Activated T-helper 1 cell treated with anti-CD3 and anti-CD28 coated beads, Interleukin-12 subunit alpha, Interleukin-12 subunit beta, Interleukin-2, Interleukin-4 antibody, amounts not matched to agents 30 ng/mL and 10 ng/mL and 1 ng/mL, durations not matched to agents 14 hours and 24 hours and 36 hours (primary cell): ENCODE measurements around the gene SCN4B. TPM values are rescaled to one million over a fixed set of nuclear protein-coding genes. Genes with fewer than 3 reads are reported as not detected.

Experiments
- DNase-seq: peaks from one replicate; pipeline ENCODE4 v3.0.0; 2021; ENCODE audit warnings: low spot score
- H3K27ac Mint-ChIP-seq: one replicate; pipeline ENCODE4 v1.8.0; 2021; ENCODE audit warnings: mild to moderate bottlenecking, mixed read lengths
- H3K27me3 Mint-ChIP-seq: one replicate; pipeline ENCODE4 v1.8.0; 2022; ENCODE audit warnings: mild to moderate bottlenecking, moderate library complexity, mixed read lengths; ENCODE audit not compliant: insufficient read depth
- H3K36me3 Mint-ChIP-seq: one replicate; pipeline ENCODE4 v1.8.0; 2021; ENCODE audit warnings: low read depth, mixed read lengths
- H3K4me1 Mint-ChIP-seq: one replicate; pipeline ENCODE4 v1.8.0; 2021; ENCODE audit warnings: low read depth, mixed read lengths
- H3K4me3 Mint-ChIP-seq: one replicate; pipeline ENCODE4 v1.8.0; 2021; ENCODE audit warnings: mild to moderate bottlenecking, moderate library complexity, mixed read lengths
- H3K9me3 Mint-ChIP-seq: one replicate; pipeline ENCODE4 v1.8.0; 2021; ENCODE audit warnings: mixed read lengths
- intact Hi-C: fragments of 100-400 bp; cut with micrococcal nuclease; formaldehyde crosslinking; loops from one replicate; pipeline ENCODE4 v1.15.1; 2024
- total RNA-seq: library from RNA; stranded (reverse); gene quantifications from 2 replicates; pipeline ENCODE4 v1.2.3, GENCODE V29; 2022

The SCN4B gene
- total RNA-seq, 1 donor from 2014 or later = 0.08 TPM

- DNase-seq = no peak
- Mint-ChIP-seq H3K36me3 (no peaks in the 10 kb centered on the region), H3K27me3 (peaks cover 12% of the 10 kb centered on the region), H3K9me3 (no peaks in the 10 kb centered on the region), H3K4me3 (no peak overlapping the region), H3K4me1 (peaks cover 11% of the 10 kb centered on the region), H3K27ac (no peak overlapping the region)
- intact Hi-C loops = no loop called here
Observed at GRCh38 chr11:118111019-118111743, 41.4 kb downstream of the SCN4B start.

- Mint-ChIP-seq H3K36me3 (no peaks in the 10 kb centered on the region), H3K4me1 (peaks cover 3% of the 10 kb centered on the region), H3K27me3 (peaks cover 11% of the 10 kb centered on the region), H3K27ac (no peak overlapping the region), H3K4me3 (no peak overlapping the region), H3K9me3 (no peaks in the 10 kb centered on the region)
- intact Hi-C loops = no loop called here
- DNase-seq = no peak
Observed at GRCh38 chr11:118109231-118109630, 43.4 kb downstream of the SCN4B start.

GRCh38 chr11:118108513-118108912 is 44.1 kb downstream of the SCN4B start:
- Mint-ChIP-seq H3K4me3 (no peak overlapping the region), H3K4me1 (no peaks in the 10 kb centered on the region), H3K27ac (no peak overlapping the region), H3K36me3 (no peaks in the 10 kb centered on the region), H3K9me3 (no peaks in the 10 kb centered on the region), H3K27me3 (peaks cover 12% of the 10 kb centered on the region)
- DNase-seq = no peak
- intact Hi-C loops = no loop called here

GRCh38 chr11:118106789-118107335 is 45.8 kb downstream of the SCN4B start:
- H3K4me1 Mint-ChIP-seq = no peaks in the 10 kb centered on the region
- no peaks in the 10 kb centered on the region for H3K36me3 Mint-ChIP-seq
- no peak overlapping the region for H3K27ac Mint-ChIP-seq
- H3K9me3 Mint-ChIP-seq = no peaks in the 10 kb centered on the region
- no peak overlapping the region for H3K4me3 Mint-ChIP-seq
- H3K27me3 Mint-ChIP-seq = peaks cover 16% of the 10 kb centered on the region
- intact Hi-C loops = no loop called here
- no peak for DNase-seq

DNA sequence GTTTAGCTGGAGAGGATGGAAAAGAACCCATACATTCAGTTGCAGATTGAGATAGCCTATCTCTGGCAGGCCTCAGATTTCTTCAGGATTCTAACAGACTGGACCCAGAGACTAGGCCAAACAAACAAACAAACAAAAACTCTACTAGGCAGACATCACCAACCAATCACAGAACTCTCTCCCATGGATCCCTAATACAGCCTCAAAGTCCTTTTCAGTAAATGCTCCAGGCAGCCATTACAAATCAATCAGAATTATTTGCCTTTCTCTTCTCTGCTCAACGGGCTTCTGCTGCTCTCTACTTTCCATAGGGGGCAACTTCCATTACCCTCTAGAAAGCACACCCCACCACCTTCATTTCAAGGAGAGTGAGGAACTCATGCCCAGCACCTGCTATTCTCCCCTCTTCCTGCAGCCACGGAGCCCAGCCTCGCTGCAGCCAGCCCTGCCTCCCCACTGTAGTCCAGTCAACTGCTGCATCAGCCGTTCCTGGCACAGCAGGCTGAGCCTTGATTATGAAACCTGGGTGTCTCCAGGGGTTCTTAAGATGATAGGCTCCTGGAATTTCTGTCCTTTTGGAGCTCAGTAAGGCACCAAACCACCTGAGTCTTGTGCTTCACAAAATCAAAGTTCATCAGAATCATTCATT is 46.8 kb downstream of the SCN4B start:
- H3K36me3 Mint-ChIP-seq = no peaks in the 10 kb centered on the region
- H3K4me1 Mint-ChIP-seq = no peaks in the 10 kb centered on the region
- H3K9me3 Mint-ChIP-seq = no peaks in the 10 kb centered on the region
- no peak overlapping the region for H3K27ac Mint-ChIP-seq
- intact Hi-C loops = no loop called here
- H3K4me3 Mint-ChIP-seq = no peak overlapping the region
- H3K27me3 Mint-ChIP-seq = peaks cover 16% of the 10 kb centered on the region
- no peak for DNase-seq

GRCh38 chr11:118104491-118104890 is 48.1 kb downstream of the SCN4B start:
- Mint-ChIP-seq H3K4me3 (no peak overlapping the region), H3K36me3 (no peaks in the 10 kb centered on the region), H3K4me1 (no peaks in the 10 kb centered on the region), H3K27me3 (peaks cover 16% of the 10 kb centered on the region), H3K9me3 (no peaks in the 10 kb centered on the region), H3K27ac (no peak overlapping the region)
- intact Hi-C loops = no loop called here
- DNase-seq = no peak

GRCh38 chr11:118102721-118103261 is 49.8 kb downstream of the SCN4B start:
- H3K27me3 Mint-ChIP-seq = peaks cover 14% of the 10 kb centered on the region
- intact Hi-C loops = no loop called here
- H3K4me3 Mint-ChIP-seq = no peak overlapping the region
- H3K36me3 Mint-ChIP-seq = no peaks in the 10 kb centered on the region
- H3K27ac Mint-ChIP-seq = no peak overlapping the region
- DNase-seq = no peak
- H3K4me1 Mint-ChIP-seq = no peaks in the 10 kb centered on the region
- H3K9me3 Mint-ChIP-seq = no peaks in the 10 kb centered on the region

GRCh38 chr11:118100691-118101232 is 51.9 kb downstream of the SCN4B start:
- intact Hi-C loops = no loop called here
- H3K4me1 Mint-ChIP-seq = no peaks in the 10 kb centered on the region
- peaks cover 19% of the 10 kb centered on the region for H3K27me3 Mint-ChIP-seq
- no peak for DNase-seq
- H3K36me3 Mint-ChIP-seq = no peaks in the 10 kb centered on the region
- no peak overlapping the region for H3K4me3 Mint-ChIP-seq
- H3K27ac Mint-ChIP-seq = no peak overlapping the region
- H3K9me3 Mint-ChIP-seq = no peaks in the 10 kb centered on the region

GRCh38 chr11:118099838-118100556 is 52.6 kb downstream of the SCN4B start:
- no peaks in the 10 kb centered on the region for H3K4me1 Mint-ChIP-seq
- H3K27me3 Mint-ChIP-seq = peaks cover 19% of the 10 kb centered on the region
- intact Hi-C loops = no loop called here
- H3K4me3 Mint-ChIP-seq = no peak overlapping the region
- H3K9me3 Mint-ChIP-seq = no peaks in the 10 kb centered on the region
- no peak overlapping the region for H3K27ac Mint-ChIP-seq
- no peaks in the 10 kb centered on the region for H3K36me3 Mint-ChIP-seq
- DNase-seq = no peak

GRCh38 chr11:118098996-118099837 is 53.4 kb downstream of the SCN4B start:
- intact Hi-C loops = no loop called here
- H3K36me3 Mint-ChIP-seq = no peaks in the 10 kb centered on the region
- peaks cover 19% of the 10 kb centered on the region for H3K27me3 Mint-ChIP-seq
- H3K4me1 Mint-ChIP-seq = no peaks in the 10 kb centered on the region
- no peaks in the 10 kb centered on the region for H3K9me3 Mint-ChIP-seq
- no peak for DNase-seq
- no peak overlapping the region for H3K4me3 Mint-ChIP-seq
- no peak overlapping the region for H3K27ac Mint-ChIP-seq

DNA sequence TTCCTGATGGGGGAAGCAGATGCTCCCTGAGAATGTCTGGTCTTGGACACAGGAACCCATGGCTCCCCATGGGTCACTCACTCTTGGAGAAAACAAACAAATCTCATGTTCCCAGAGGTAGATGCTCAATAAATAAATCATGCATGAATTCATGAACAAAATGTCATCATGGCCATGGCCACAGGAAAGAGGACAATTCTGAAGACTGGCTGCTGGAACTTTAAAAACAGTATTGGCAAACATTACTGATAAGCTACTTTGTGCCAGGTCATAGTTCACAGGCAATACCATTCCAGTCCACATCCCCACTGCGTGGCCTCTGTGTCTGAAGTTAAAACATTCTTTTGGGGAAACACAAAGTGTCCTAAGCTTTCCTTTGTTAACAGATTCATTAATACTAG is 56.7 kb downstream of the SCN4B start:
- no peak for DNase-seq
- Mint-ChIP-seq H3K27ac (no peak overlapping the region), H3K36me3 (no peaks in the 10 kb centered on the region), H3K9me3 (no peaks in the 10 kb centered on the region), H3K27me3 (peaks cover 10% of the 10 kb centered on the region), H3K4me1 (no peaks in the 10 kb centered on the region), H3K4me3 (no peak overlapping the region)
- intact Hi-C loops = no loop called here

DNA sequence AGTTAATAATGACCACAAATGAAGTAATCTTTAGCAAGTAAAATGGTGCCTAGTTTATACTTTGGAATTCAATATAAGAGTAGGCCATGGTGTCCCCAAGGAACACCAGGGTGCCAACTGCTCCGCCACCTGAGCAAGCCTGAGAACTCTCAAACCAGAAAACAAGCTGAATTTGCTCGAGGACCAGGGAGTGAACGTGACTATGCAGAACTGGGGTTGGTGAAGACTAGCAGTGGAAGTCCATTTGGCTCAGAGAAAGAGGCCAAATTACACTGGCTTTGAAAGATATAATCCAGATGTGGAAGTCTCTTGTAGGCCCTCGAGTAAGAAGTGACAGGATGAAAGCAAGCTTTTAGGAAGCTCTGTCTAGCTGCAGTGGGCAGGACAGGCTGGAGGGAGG is 57.1 kb downstream of the SCN4B start:
- Mint-ChIP-seq H3K9me3 (no peaks in the 10 kb centered on the region), H3K27me3 (peaks cover 12% of the 10 kb centered on the region), H3K27ac (no peak overlapping the region), H3K4me3 (no peak overlapping the region), H3K36me3 (no peaks in the 10 kb centered on the region), H3K4me1 (no peaks in the 10 kb centered on the region)
- no peak for DNase-seq
- intact Hi-C loops = no loop called here
